Keratinocyte (primary cell): ENCODE measurements around the gene CLDN22. TPM values are rescaled to one million over a fixed set of nuclear protein-coding genes. Genes with fewer than 3 reads are reported as not detected.

Experiments used
- DNase-seq: peaks from one replicate; pipeline ENCODE4 v3.0.0-alpha.2; 2011; ENCODE audit warnings: low read depth, missing footprints, low spot score
- FAIRE-seq: peaks from 2 replicates; lab custom pipeline; 2011; peaks lifted over from hg19 to GRCh38; lab: Jason Lieb, UNC
- H2AFZ ChIP-seq: 2 replicates; pipeline ENCODE4 v1.6.0; 2012; ENCODE audit warnings: low read length, control low read depth, inconsistent platforms; ENCODE audit not compliant: control insufficient read depth
- H3K27ac ChIP-seq: 2 replicates; pipeline ENCODE4 v1.5.1; 2011; ENCODE audit warnings: low read length; ENCODE audit not compliant: control insufficient read depth, insufficient read depth
- H3K27me3 ChIP-seq: 3 replicates; pipeline ENCODE4 v1.6.0; 2011; ENCODE audit warnings: low read length; ENCODE audit not compliant: control insufficient read depth, insufficient read depth; ENCODE audit errors: extremely low read depth
- H3K36me3 ChIP-seq, 2 experiments: 2 replicates in 1 of 2; 3 replicates in 1 of 2; pipeline ENCODE4 v1.5.1; 2011; ENCODE audit warnings: low read length in 2 of 2, mild to moderate bottlenecking in 1 of 2; ENCODE audit not compliant: control insufficient read depth in 2 of 2, insufficient read depth in 2 of 2; ENCODE audit errors: extremely low read depth in 1 of 2
- H3K4me1 ChIP-seq: 3 replicates; pipeline ENCODE4 v1.5.1; 2011; ENCODE audit warnings: low read length; ENCODE audit not compliant: control insufficient read depth, insufficient read depth; ENCODE audit errors: extremely low read depth
- H3K4me2 ChIP-seq: 3 replicates; pipeline ENCODE4 v1.6.0; 2011; ENCODE audit warnings: low read depth, low read length; ENCODE audit not compliant: control insufficient read depth, insufficient read depth; ENCODE audit errors: extremely low read depth
- H3K4me3 ChIP-seq, 3 experiments: fragments of 200-600 bp in 1 of 3; sonication (generic) in 1 of 3; 2 replicates in 2 of 3; 3 replicates in 1 of 3; pipeline ENCODE4 v1.5.1; 2011 to 2016; ENCODE audit warnings: low read length in 3 of 3, mild to moderate bottlenecking in 3 of 3, control low read depth in 2 of 3, inconsistent platforms in 1 of 3, low read depth in 1 of 3, mixed read lengths in 1 of 3, mixed run types in 1 of 3, moderate library complexity in 1 of 3; ENCODE audit not compliant: control insufficient read depth in 2 of 3, insufficient read depth in 2 of 3; ENCODE audit errors: extremely low read depth in 1 of 3
- H3K79me2 ChIP-seq: 2 replicates; pipeline ENCODE4 v1.6.0; 2012; ENCODE audit warnings: low read length; ENCODE audit not compliant: control insufficient read depth, insufficient read depth
- H3K9ac ChIP-seq: 3 replicates; pipeline ENCODE4 v1.6.0; 2011; ENCODE audit warnings: low read length; ENCODE audit not compliant: control insufficient read depth, insufficient read depth; ENCODE audit errors: extremely low read depth
- H3K9me1 ChIP-seq: 3 replicates; pipeline ENCODE4 v1.6.0; 2011; ENCODE audit warnings: low read length; ENCODE audit not compliant: control insufficient read depth, insufficient read depth; ENCODE audit errors: extremely low read depth
- H3K9me3 ChIP-seq: 2 replicates; pipeline ENCODE4 v1.5.1; 2012; ENCODE audit warnings: low read depth, low read length; ENCODE audit not compliant: control insufficient read depth
- H4K20me1 ChIP-seq: 3 replicates; pipeline ENCODE4 v1.6.0; 2011; ENCODE audit warnings: low read length; ENCODE audit not compliant: control insufficient read depth, insufficient read depth; ENCODE audit errors: extremely low read depth
- CTCF ChIP-seq, 3 experiments: IDR thresholded peaks in 1 of 3; conservative IDR thresholded peaks in 1 of 3; optimal IDR thresholded peaks in 1 of 3; 2 replicates in 2 of 3; 3 replicates in 1 of 3; pipeline versions ENCODE3 to v1.5.1; 2011; ENCODE audit warnings: low read length in 3 of 3, mild to moderate bottlenecking in 3 of 3, moderate library complexity in 2 of 3, control low read depth in 1 of 3, inconsistent platforms in 1 of 3; ENCODE audit not compliant: insufficient read depth in 2 of 3; ENCODE audit errors: extremely low read depth in 1 of 3
- EZH2 ChIP-seq: IDR thresholded peaks from one replicate; pipeline ENCODE4 v1.6.1; 2012; ENCODE audit warnings: inconsistent platforms, mild to moderate bottlenecking, low read length, moderate library complexity
- dilution Hi-C: fragments of 300-500 bp; cut with MboI; formaldehyde crosslinking; loops from one replicate; pipeline ENCODE4 v1.7.0; 2020; ENCODE audit warnings: low sequenced_read_pairs; ENCODE audit not compliant: extremely low pct_ligation_motif_present
- polyA plus RNA-seq, 5 experiments: library from polyadenylated mRNA; depleted of rRNA in 3 of 5; stranded (reverse) in 3 of 5; stranded (forward) in 1 of 5; unstranded in 1 of 5; fragments of >200 nt; gene quantifications; 1 replicate in 1 of 5; 2 replicates in 3 of 5; 3 replicates in 1 of 5; pipeline versions ENCODE4 v1.2.1 to v1.2.3, GENCODE V29; 2011 to 2012; ENCODE audit warnings: missing spikeins in 2 of 5, low read depth in 1 of 5, low replicate concordance in 1 of 5

CLDN22 gene
- polyA plus RNA-seq, 1 donor (not counting 4 experiments of a cell fraction or from before 2014, with no cell fraction given), result 0.03 TPM

GRCh38 chr4:183337833-183338232 is 17.8 kb upstream of the CLDN22 start:
- no peak for FAIRE-seq
- DNase-seq, result no peak
- H3K4me2 ChIP-seq, result no peak overlapping the region
- H3K9ac ChIP-seq, result no peak overlapping the region
- H3K79me2 ChIP-seq, result no peaks in the 10 kb centered on the region
- dilution Hi-C loops, result no loop called here
- H2AFZ ChIP-seq, result no peak overlapping the region
- no peaks in the 10 kb centered on the region for H3K9me3 ChIP-seq
- H3K36me3 ChIP-seq, result no peaks in the 10 kb centered on the region
- peaks cover 5% of the 10 kb centered on the region for H3K27me3 ChIP-seq
- no peaks in the 10 kb centered on the region for H4K20me1 ChIP-seq
- H3K4me1 ChIP-seq, result peaks cover 22% of the 10 kb centered on the region
- no peak overlapping the region for H3K4me3 ChIP-seq
- no peaks in the 10 kb centered on the region for H3K9me1 ChIP-seq
- TF ChIP-seq EZH2 (no peak), CTCF (optimal IDR thresholded peaks at IDR 0.05 in 1 of 3, IDR thresholded peaks at IDR 0.05 in 1 of 3, conservative IDR thresholded peaks at IDR 0.05 in 1 of 3; ENCODE audit: extremely low read depth in 1 of 3, insufficient read depth in 2 of 3, low read length in 3 of 3) (no peak)
- H3K27ac ChIP-seq, result no peak overlapping the region

GRCh38 chr4:183337349-183337748 is 17.3 kb upstream of the CLDN22 start:
- Histone ChIP-seq H3K79me2 (no peaks in the 10 kb centered on the region), H3K27ac (no peak overlapping the region), H3K9me1 (no peaks in the 10 kb centered on the region), H3K4me1 (peaks cover 22% of the 10 kb centered on the region), H3K4me3 (no peak overlapping the region), H3K9ac (no peak overlapping the region), H3K4me2 (no peak overlapping the region), H2AFZ (no peak overlapping the region), H3K36me3 (no peaks in the 10 kb centered on the region), H3K9me3 (no peaks in the 10 kb centered on the region), H3K27me3 (peaks cover 4% of the 10 kb centered on the region), H4K20me1 (no peaks in the 10 kb centered on the region)
- dilution Hi-C loops, result no loop called here
- FAIRE-seq (no peak), DNase-seq (no peak)
- no peak for TF ChIP-seq CTCF (optimal IDR thresholded peaks at IDR 0.05 in 1 of 3, IDR thresholded peaks at IDR 0.05 in 1 of 3, conservative IDR thresholded peaks at IDR 0.05 in 1 of 3; ENCODE audit: extremely low read depth in 1 of 3, insufficient read depth in 2 of 3, low read length in 3 of 3)
- no peak for TF ChIP-seq EZH2
